ENCODE results near the gene DUOXA1. TPM values are rescaled to one million over a fixed set of nuclear protein-coding genes. Genes with fewer than 3 reads are reported as not detected.

The DUOXA1 gene
- total and polyA plus RNA-seq, 9 donors = 0.30 to 4.1 (median 0.77) TPM

DNA sequence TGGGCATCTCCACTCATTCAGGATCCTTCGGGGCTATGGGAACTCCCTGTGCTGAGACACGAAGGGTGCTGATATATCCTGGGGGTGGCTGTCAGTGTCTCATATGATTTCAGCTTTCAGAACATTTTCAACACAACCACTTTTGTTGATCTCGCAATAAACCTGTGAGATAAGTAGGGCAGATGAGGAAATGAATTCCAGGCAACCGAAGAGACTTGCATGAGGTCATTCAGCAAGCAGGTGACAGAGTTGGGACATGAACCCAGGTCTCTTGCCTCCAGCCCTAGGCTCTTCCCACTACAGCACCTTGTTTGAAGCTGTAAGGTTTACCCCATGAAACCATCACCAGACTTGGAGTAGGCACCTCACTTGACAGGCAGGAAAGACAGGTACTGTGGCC lies 16.7 kb upstream of the DUOXA1 start:
- no peak overlapping the region for H3K27ac ChIP-seq
- intact Hi-C loops (cut with DNase I) = no loop called here
- DNase-seq = no peak
- no peaks in the 10 kb centered on the region for H3K9me3 ChIP-seq
- H3K4me3 ChIP-seq = no peak overlapping the region
- H3K4me1 ChIP-seq (ENCODE audit: insufficient read depth) = no peaks in the 10 kb centered on the region
- WGBS, 3 donors = 82 to 92% (median 85%) methylated on average over 4 of the region's 4 CpGs
- H3K27me3 ChIP-seq = no peaks in the 10 kb centered on the region
- TF ChIP-seq POLR2A (IDR thresholded peaks at IDR 0.05) (no peak), EP300 (IDR thresholded peaks at IDR 0.05) (no peak), CTCF (IDR thresholded peaks at IDR 0.05) (no peak)
- H3K36me3 ChIP-seq = no peaks in the 10 kb centered on the region

DNA sequence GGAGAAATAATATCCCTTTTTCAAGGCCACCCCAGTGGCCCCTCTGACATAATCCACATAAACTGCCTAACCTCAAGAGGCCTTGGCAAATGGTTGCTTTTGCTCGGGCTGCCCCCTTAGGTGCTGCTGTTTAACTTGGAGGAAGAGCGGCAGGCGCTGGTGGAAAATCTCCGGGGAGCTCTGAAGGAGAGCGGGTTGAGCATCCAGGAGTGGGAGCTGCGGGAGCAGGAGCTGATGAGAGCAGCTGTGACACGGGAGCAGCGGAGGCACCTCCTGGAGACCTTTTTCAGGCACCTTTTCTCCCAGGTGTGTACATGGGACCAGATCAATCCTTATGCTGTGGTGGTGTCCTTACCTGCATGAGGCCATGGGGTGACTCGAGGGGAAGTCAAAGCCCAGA lies 15.1 kb upstream of the DUOXA1 start:
- intact Hi-C loops (cut with DNase I) = no loop called here
- 26 to 46% (median 39%) methylated on average over 9 of the region's 9 CpGs for WGBS, 3 donors
- Histone ChIP-seq H3K27ac (no peak overlapping the region), H3K9me3 (no peaks in the 10 kb centered on the region), H3K36me3 (no peaks in the 10 kb centered on the region), H3K4me3 (no peak overlapping the region), H3K4me1 (ENCODE audit: insufficient read depth) (no peaks in the 10 kb centered on the region), H3K27me3 (no peaks in the 10 kb centered on the region)
- TF ChIP-seq POLR2A (IDR thresholded peaks at IDR 0.05) (no peak), EP300 (IDR thresholded peaks at IDR 0.05) (no peak)
- DNase-seq = no peak

DNA sequence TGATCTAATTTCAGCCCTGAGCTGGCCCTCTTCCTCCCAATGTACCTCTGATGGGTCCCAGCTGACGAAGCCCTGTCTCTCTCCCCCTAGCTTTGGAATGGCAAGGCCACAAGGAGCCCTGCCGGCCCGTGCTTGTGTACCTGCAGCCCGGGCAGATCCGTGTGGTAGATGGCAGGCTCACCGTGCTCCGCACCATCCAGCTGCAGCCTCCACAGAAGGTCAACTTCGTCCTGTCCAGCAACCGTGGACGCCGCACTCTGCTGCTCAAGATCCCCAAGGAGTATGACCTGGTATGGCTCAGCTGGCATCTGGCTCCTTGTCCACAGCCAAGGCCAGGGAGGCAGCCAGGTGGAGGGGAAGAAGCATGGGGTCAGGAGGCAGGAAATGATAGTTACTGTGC lies 14.3 kb upstream of the DUOXA1 start:
- WGBS, 3 donors = 25 to 58% (median 42%) methylated on average over 11 of the region's 11 CpGs
- H3K9me3 ChIP-seq = no peaks in the 10 kb centered on the region
- intact Hi-C loops (cut with DNase I) = no loop called here

GRCh38 chr15:45143056-45143455 lies 13.4 kb upstream of the DUOXA1 start:
- Histone ChIP-seq H3K4me3 (no peak overlapping the region), H3K27ac (no peak overlapping the region), H3K27me3 (no peaks in the 10 kb centered on the region), H3K36me3 (no peaks in the 10 kb centered on the region), H3K9me3 (no peaks in the 10 kb centered on the region), H3K4me1 (ENCODE audit: insufficient read depth) (no peaks in the 10 kb centered on the region)
- DNase-seq = no peak
- TF ChIP-seq EP300 (IDR thresholded peaks at IDR 0.05) (no peak), POLR2A (IDR thresholded peaks at IDR 0.05) (no peak), CTCF (IDR thresholded peaks at IDR 0.05) (no peak)
- intact Hi-C loops (cut with DNase I) = no loop called here
- WGBS, 3 donors = 64 to 76% (median 67%) methylated on average over 7 of the region's 7 CpGs

More for the DNA sequence above, 14.3 kb upstream of the DUOXA1 start:
- Histone ChIP-seq H3K27ac (no peak overlapping the region), H3K4me3 (no peak overlapping the region), H3K36me3 (no peaks in the 10 kb centered on the region), H3K27me3 (no peaks in the 10 kb centered on the region), H3K4me1 (ENCODE audit: insufficient read depth) (no peaks in the 10 kb centered on the region)
- TF ChIP-seq CTCF (IDR thresholded peaks at IDR 0.05) (no peak), POLR2A (IDR thresholded peaks at IDR 0.05) (no peak), EP300 (IDR thresholded peaks at IDR 0.05) (no peak)
- no peak for DNase-seq

GRCh38 chr15:45141386-45141785 lies 11.7 kb upstream of the DUOXA1 start:
- H3K9me3 ChIP-seq = no peaks in the 10 kb centered on the region
- TF ChIP-seq EP300 (IDR thresholded peaks at IDR 0.05) (no peak), POLR2A (IDR thresholded peaks at IDR 0.05) (no peak), CTCF (IDR thresholded peaks at IDR 0.05) (no peak)
- H3K27me3 ChIP-seq = no peaks in the 10 kb centered on the region
- no peak for DNase-seq
- no peaks in the 10 kb centered on the region for H3K36me3 ChIP-seq
- no peak overlapping the region for H3K27ac ChIP-seq
- H3K4me3 ChIP-seq = no peak overlapping the region
- no peaks in the 10 kb centered on the region for H3K4me1 ChIP-seq (ENCODE audit: insufficient read depth)
- 79 to 80% (median 80%) methylated on average over 5 of the region's 5 CpGs for whole genome bisulfite sequencing, 3 donors
- intact Hi-C loops (cut with DNase I) = no loop called here

All from ovary (tissue), 9 donors.